NCI-H1092 (cell line): ENCODE measurements around the gene SLC6A16.
"Not testable (repeated sequence)": the region's sequence is repeated elsewhere in the genome, so short reads cannot be mapped to it uniquely, and the experiment has no call there.

Experiments used
- DNase-seq: peaks from one replicate; lab custom pipeline; 2025; lab: John Stamatoyannopoulos, UW

SLC6A16 gene

GRCh38 chr19:49271080-49271753 lies 53.8 kb downstream of the SLC6A16 start:
- DNase-seq, result no peak

GRCh38 chr19:49266409-49266808 lies 58.6 kb downstream of the SLC6A16 start:
- DNase-seq, result not testable (repeated sequence)

- DNase-seq, result no peak
Observed at GRCh38 chr19:49264258-49264657, 60.7 kb downstream of the SLC6A16 start.

- DNase-seq, result no peak
Observed at GRCh38 chr19:49261602-49262001, 63.4 kb downstream of the SLC6A16 start.

- DNase-seq, result no peak
Observed at GRCh38 chr19:49256691-49257090, 68.3 kb downstream of the SLC6A16 start.

- no peak for DNase-seq
Observed at GRCh38 chr19:49255674-49256073, 69.3 kb downstream of the SLC6A16 start.

GRCh38 chr19:49249933-49250332 lies 75.1 kb downstream of the SLC6A16 start:
- DNase-seq, result no peak

- DNase-seq, result no peak
Observed at GRCh38 chr19:49247676-49248075, 77.3 kb downstream of the SLC6A16 start.

- no peak for DNase-seq
Observed at GRCh38 chr19:49244256-49244655, 80.7 kb downstream of the SLC6A16 start.

- DNase-seq, result no peak
Observed at GRCh38 chr19:49243726-49244125, 81.3 kb downstream of the SLC6A16 start.

- no peak for DNase-seq
Observed at GRCh38 chr19:49243129-49243528, 81.9 kb downstream of the SLC6A16 start.

- no peak for DNase-seq
Observed at GRCh38 chr19:49241769-49242168, 83.2 kb downstream of the SLC6A16 start.
